Measurements from ENCODE around the gene BABAM2.

BABAM2 gene

DNA sequence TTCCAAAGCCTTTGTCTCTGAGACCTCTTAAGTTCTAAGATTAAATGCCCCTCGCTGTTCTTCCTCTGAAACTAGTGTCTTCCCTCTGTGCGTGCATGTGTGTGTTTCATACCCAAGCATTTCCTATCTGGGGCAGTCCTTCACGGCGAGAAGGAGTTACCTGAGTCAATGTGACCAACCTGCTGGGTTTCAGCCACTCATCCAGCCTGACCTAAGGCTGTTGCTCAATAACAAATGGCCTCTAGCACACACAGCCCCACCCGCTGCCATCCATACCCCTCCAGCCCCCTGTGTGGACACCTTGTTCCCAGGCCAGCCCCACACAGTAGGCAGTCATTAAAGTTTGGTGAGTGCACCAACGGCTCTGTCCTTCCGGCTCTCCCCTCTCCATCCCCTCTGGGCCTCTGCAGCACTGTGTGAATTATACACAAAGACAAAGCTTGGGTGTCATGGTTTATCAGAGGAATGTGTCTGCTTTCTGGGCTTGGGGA, 448.3 kb downstream of the BABAM2 start:
- H3K36me3 ChIP-seq (replicated peaks; ENCODE audit: insufficient read depth, low read length) = no peaks in the 10 kb centered on the region
- H3K9ac ChIP-seq (ENCODE audit: low read length) = no peak overlapping the region
- no peak overlapping the region for H3K4me2 ChIP-seq (ENCODE audit: low read depth, low read length)
- H3K79me2 ChIP-seq (ENCODE audit: low read length) = no peaks in the 10 kb centered on the region
- no peaks in the 10 kb centered on the region for H3K27me3 ChIP-seq (replicated peaks; ENCODE audit: insufficient read depth, low read length)
- no peaks in the 10 kb centered on the region for H3K4me1 ChIP-seq (ENCODE audit: low read length)
- no peaks in the 10 kb centered on the region for H4K20me1 ChIP-seq (ENCODE audit: insufficient read depth, low read length)
- H3F3A ChIP-seq (ENCODE audit: insufficient read depth, low read length) = no peaks in the 10 kb centered on the region
- no peak overlapping the region for H3K4me3 ChIP-seq (ENCODE audit: low read length)
- TF ChIP-seq EZH2 (optimal IDR thresholded peaks at IDR 0.05; ENCODE audit: low read depth, low read length) = no peak
- no peak for TF ChIP-seq EZH2phosphoT487 (IDR thresholded peaks at IDR 0.05; ENCODE audit: low read length)
- TF ChIP-seq, protein P1, sequence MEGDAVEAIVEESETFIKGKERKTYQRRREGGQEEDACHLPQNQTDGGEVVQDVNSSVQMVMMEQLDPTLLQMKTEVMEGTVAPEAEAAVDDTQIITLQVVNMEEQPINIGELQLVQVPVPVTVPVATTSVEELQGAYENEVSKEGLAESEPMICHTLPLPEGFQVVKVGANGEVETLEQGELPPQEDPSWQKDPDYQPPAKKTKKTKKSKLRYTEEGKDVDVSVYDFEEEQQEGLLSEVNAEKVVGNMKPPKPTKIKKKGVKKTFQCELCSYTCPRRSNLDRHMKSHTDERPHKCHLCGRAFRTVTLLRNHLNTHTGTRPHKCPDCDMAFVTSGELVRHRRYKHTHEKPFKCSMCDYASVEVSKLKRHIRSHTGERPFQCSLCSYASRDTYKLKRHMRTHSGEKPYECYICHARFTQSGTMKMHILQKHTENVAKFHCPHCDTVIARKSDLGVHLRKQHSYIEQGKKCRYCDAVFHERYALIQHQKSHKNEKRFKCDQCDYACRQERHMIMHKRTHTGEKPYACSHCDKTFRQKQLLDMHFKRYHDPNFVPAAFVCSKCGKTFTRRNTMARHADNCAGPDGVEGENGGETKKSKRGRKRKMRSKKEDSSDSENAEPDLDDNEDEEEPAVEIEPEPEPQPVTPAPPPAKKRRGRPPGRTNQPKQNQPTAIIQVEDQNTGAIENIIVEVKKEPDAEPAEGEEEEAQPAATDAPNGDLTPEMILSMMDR (IDR thresholded peaks at IDR 0.05; ENCODE audit: low read length) = no peak
- H3K27ac ChIP-seq (ENCODE audit: low read length) = no peak overlapping the region
- no peaks in the 10 kb centered on the region for H3K9me2 ChIP-seq (replicated peaks; ENCODE audit: insufficient read depth, low read length)
- no peak for DNase-seq
- H3K9me3 ChIP-seq (replicated peaks; ENCODE audit: insufficient read depth, low read length) = no peaks in the 10 kb centered on the region
- no peak overlapping the region for H2AFZ ChIP-seq (ENCODE audit: low read length)

DNA sequence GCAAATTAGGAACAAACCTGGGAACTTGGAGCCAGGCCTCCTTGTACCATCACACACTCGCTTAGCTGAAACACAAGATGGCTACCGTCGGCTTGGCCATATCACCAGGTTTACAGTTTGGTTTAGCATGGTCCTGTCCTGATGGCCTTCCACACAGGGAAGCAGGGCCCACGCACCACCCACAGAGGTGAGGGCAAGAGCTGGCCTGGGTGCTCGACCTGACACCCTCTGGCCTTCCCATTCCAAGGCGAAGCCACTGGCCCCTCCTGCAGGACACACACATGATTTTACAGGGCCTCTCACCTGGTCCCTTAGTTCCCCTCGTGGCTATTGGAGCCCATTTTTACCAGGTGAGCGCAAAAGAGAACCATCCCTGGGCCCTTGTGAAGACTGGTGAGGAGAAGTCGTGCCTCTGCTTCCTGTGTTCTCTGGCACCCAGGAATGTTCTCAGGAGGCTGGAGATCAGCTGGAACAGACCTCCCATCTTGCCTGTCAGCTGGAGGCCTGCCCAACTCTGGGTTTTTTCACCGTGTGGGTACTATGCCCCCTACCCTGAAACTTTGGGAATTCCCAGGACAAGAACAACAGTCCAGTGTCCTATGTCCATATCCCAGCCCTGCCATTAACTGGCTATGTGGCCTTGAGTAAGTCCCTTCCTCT, 449.1 kb downstream of the BABAM2 start:
- no peak overlapping the region for H3K4me3 ChIP-seq (ENCODE audit: low read length)
- no peaks in the 10 kb centered on the region for H3K27me3 ChIP-seq (replicated peaks; ENCODE audit: insufficient read depth, low read length)
- H3F3A ChIP-seq (ENCODE audit: insufficient read depth, low read length) = no peaks in the 10 kb centered on the region
- no peak overlapping the region for H2AFZ ChIP-seq (ENCODE audit: low read length)
- TF ChIP-seq EZH2phosphoT487 (IDR thresholded peaks at IDR 0.05; ENCODE audit: low read length) = no peak
- TF ChIP-seq, protein P1 (IDR thresholded peaks at IDR 0.05; ENCODE audit: low read length) = no peak
- no peak overlapping the region for H3K4me2 ChIP-seq (ENCODE audit: low read depth, low read length)
- no peaks in the 10 kb centered on the region for H3K79me2 ChIP-seq (ENCODE audit: low read length)
- no peaks in the 10 kb centered on the region for H4K20me1 ChIP-seq (ENCODE audit: insufficient read depth, low read length)
- H3K9ac ChIP-seq (ENCODE audit: low read length) = no peak overlapping the region
- H3K36me3 ChIP-seq (replicated peaks; ENCODE audit: insufficient read depth, low read length) = no peaks in the 10 kb centered on the region
- no peaks in the 10 kb centered on the region for H3K4me1 ChIP-seq (ENCODE audit: low read length)
- no peak overlapping the region for H3K27ac ChIP-seq (ENCODE audit: low read length)
- H3K9me2 ChIP-seq (replicated peaks; ENCODE audit: insufficient read depth, low read length) = no peaks in the 10 kb centered on the region
- H3K9me3 ChIP-seq (replicated peaks; ENCODE audit: insufficient read depth, low read length) = no peaks in the 10 kb centered on the region
- no peak for DNase-seq

DNA sequence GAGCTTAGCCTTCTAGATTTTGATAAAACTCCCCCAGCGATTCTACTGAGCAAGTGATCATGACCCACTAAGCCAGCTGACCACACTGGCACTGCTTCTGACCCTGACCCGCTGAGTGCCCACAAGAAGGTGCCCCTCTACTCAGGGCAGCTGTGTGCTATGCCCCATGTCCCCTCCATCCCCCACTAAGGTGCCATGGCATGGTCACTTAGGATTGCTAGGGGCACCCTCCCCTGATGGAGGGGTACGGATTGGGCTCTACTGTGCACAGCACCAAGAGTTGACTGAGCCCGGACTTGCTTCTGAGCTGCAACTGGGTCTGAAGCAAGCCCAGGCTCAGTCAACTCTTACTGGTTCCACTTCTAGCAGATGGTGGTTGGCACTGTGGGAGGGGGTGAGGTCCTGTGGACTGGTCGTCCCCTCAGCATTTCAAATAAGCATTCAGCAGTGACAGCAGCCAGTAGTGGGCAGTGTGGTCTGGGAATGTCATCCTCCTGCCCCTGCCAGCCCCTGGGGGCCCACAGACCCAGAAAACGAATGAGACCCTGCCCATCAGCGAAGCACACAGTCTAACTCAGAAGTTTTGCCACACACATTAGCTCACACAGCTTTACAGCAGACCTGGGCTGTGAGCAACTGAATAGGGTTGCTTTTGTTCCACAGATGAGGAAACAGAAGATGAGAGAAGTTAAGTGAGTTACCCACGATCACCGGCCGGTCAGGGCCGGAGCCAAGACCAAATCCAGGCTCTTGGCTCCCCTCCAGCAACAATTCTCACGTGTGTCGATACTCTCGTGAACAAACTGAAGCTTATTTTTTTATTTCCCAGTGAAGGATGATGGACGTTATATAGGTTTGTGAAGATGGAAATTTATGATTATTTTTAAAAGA, 450.0 kb downstream of the BABAM2 start:
- Histone ChIP-seq H3K4me3 (ENCODE audit: low read length) (no peak overlapping the region), H3K4me1 (ENCODE audit: low read length) (no peaks in the 10 kb centered on the region), H3K27ac (ENCODE audit: low read length) (no peak overlapping the region), H3K9me2 (replicated peaks; ENCODE audit: insufficient read depth, low read length) (no peaks in the 10 kb centered on the region), H3K9me3 (replicated peaks; ENCODE audit: insufficient read depth, low read length) (no peaks in the 10 kb centered on the region), H3K36me3 (replicated peaks; ENCODE audit: insufficient read depth, low read length) (no peaks in the 10 kb centered on the region), H4K20me1 (ENCODE audit: insufficient read depth, low read length) (no peaks in the 10 kb centered on the region), H2AFZ (ENCODE audit: low read length) (no peak overlapping the region), H3K27me3 (replicated peaks; ENCODE audit: insufficient read depth, low read length) (no peaks in the 10 kb centered on the region), H3K79me2 (ENCODE audit: low read length) (no peaks in the 10 kb centered on the region), H3F3A (ENCODE audit: insufficient read depth, low read length) (no peaks in the 10 kb centered on the region), H3K9ac (ENCODE audit: low read length) (no peak overlapping the region), H3K4me2 (ENCODE audit: low read depth, low read length) (no peak overlapping the region)
- TF ChIP-seq EZH2phosphoT487 (IDR thresholded peaks at IDR 0.05; ENCODE audit: low read length) = no peak
- TF ChIP-seq EZH2 (optimal IDR thresholded peaks at IDR 0.05; ENCODE audit: low read depth, low read length) = no peak
- TF ChIP-seq, protein P1 (IDR thresholded peaks at IDR 0.05; ENCODE audit: low read length) = no peak
- no peak for DNase-seq
